ENCODE results near the gene TUBB2B.

Gene TUBB2B

DNA sequence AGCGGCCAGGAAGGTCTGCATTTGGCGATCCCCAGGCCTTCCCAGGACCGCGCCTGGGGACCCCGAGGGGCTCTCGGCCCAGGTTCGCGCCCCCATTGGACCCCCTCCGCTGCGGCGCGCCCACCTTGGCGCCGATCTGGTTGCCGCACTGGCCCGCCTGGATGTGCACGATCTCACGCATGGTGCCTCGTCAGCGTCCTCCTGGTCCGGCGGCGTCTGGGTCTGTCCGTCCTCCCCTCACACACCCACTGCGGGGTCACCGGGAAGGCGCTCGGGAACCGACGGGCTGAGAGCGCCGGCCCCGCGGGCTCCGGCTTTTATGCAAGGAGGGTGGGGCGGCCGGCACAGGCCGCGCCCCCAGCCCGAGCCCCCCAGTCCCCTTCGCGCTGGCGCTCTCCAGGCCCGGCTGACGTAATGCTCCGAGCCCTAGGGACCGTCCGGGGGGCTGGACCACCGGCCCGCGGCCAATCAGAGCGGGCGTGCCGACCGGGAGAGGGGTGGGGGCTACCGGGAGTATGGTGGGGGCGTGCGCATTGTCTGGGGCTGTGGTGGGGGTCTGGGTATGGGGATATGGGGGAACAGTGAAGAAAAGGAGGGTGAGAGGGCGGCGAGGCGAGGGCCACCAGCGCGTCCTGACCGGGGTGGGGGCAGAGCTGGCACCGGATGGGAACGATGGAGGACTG is at the start of gene TUBB2B:
TSS of gene TUBB2B (minus strand) at position 291 of the 683 bp plus-strand sequence. CDS start at position 181, 110 bp downstream.
- peak; percentile 70 for DNase-seq

- DNase-seq, result no peak
Observed at GRCh38 chr6:3277251-3277650, 49.8 kb upstream of the TUBB2B start.

GRCh38 chr6:3276174-3277167 is 49.0 kb upstream of the TUBB2B start:
- DNase-seq, result no peak

DNA sequence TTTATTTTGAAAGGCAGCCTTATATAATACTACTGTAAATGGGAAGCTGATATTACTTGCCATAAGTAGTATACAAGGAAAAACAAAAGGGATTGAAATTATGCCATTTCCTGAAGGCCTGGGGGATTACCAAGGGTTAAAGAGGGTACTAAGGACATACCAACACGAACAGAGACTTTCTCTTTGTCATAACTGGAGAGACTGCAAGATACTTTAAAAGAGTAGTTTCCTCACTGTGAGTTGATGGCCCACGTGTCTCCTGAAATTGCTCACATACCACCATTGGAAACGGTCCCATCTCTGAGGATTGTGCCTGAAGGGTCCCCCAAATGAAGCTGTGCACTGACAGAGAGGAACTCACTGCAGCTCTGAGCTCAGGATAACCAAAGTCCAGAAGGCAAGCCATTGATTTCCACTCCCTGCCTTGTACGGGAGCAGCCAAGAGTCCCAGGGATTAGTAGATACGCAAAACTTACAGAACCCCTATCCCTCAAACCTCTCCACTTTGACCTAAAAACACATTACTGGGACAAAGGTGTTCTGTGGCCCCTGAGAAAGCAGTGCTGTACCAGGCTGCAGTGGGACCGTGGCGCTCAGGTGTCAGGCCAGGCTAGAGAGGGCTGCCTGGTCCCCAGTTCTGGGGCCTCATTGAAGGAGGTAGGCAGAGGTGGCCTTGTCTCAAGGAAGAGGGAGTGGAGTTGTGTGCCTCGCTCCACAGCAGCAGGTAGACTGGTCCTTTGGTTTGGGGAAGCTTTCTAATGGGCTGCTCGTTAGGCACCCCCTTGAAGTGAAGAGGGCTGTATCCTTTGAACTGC is 46.5 kb upstream of the TUBB2B start:
- no peak for DNase-seq

- DNase-seq, result no peak
Observed at GRCh38 chr6:3272911-3273547, 45.6 kb upstream of the TUBB2B start.

DNA sequence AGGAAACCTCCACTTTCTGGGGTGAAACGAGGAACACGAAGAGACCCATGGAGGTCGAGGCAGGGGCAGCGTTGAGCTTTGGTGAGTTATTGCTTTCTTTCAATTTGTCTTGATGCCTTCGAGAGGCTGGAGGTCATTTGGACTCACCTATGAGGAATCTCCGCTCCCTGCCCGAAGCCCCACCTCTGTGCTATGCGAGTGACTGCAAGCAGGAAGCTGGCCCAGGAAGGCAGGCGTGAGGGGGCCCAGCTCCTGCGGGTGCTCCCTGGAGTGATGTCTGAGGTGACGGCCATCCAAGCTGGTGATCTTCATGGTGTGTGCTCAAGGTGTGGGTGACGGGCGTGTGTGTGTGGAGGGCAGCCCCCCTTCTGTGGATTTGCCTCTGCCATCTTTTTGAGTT is 44.3 kb upstream of the TUBB2B start:
- DNase-seq, result no peak

DNA sequence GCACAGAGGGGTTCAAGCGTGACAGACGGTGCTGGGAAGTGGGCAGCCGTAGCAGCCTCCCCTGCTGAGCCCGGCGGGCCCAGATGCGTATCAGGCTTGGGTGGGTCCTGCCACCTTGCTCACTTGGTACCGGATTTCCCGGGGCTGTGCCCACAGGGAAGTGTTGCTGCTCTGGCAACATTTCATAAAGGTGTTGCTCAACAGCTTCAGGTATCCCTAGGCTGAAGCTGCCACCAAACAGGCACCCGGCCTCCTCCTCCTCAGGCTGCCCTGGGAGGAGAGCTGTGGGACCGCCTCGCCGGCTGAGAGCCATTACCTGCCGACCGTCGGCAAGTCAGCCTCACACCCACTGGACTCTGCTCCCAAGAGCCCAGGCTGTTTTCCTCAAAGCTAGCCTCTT is 42.8 kb upstream of the TUBB2B start:
- no peak for DNase-seq

- no peak for DNase-seq
Observed at GRCh38 chr6:3269281-3269975, 42.0 kb upstream of the TUBB2B start.

DNA sequence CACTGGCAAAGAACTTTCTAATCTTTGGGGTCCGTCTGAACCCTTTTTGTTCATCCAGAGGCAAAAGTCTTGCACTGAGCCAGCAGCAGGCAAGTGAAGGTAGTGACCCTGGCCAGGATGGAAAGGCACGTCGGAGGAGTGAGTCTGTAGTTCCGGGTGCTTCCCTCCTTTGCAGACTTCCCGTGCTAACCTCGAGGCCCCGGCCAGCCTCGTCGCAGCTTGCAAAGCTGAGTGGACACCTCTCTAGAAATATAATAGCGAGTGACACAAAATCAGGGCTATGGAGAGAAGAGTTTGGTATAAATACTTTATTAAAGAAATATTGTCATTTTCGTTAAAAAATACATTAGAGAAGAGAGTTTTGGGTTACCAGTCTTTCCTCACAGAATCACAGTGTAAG is 41.2 kb upstream of the TUBB2B start:
- DNase-seq, result no peak

GRCh38 chr6:3267162-3267561 is 39.7 kb upstream of the TUBB2B start:
- no peak for DNase-seq

DNA sequence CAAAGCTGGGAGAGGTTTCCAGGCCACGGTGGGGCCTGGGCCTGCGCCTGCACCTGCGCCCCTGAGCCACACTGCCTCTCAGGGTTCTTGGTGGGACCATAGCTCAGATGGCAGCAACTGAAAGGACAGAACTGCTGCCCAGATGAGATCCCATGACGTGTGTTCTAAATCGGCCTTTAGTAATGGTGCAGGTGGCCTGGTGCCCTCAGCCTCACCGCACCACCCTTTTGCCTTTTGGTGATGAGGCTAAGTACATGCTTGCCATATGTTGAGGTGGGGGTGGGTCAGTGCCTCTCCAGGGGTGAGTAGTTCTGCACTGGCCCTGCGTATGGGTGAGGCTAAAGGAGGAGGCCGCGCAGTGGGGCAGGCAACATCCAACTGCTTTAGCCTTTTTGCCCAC is 38.7 kb upstream of the TUBB2B start:
- no peak for DNase-seq

- no peak for DNase-seq
Observed at GRCh38 chr6:3265671-3266070, 38.2 kb upstream of the TUBB2B start.

DNA sequence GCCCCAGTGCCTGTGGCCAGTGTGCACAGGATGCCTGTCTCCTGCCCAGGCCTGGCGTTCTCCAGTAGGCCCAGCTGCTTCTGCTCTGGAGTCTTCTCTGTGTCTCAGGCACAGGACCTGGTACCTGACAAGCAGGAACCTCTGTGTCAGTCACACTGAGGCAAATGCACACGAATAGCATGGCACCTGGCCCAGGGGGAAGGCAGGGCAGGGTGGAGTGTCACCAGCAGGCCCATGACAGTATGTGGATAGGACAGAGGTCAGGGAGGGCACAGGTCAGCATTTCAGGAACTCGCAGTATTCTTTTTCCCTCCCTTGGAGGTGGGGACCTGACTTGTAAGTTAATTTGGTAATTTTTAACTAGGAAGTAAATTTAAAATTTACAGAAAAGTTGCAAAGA is 36.9 kb upstream of the TUBB2B start:
- no peak for DNase-seq

- no peak for DNase-seq
Observed at GRCh38 chr6:3263096-3263495, 35.6 kb upstream of the TUBB2B start.

- no peak for DNase-seq
Observed at GRCh38 chr6:3261921-3262320, 34.5 kb upstream of the TUBB2B start.

DNA sequence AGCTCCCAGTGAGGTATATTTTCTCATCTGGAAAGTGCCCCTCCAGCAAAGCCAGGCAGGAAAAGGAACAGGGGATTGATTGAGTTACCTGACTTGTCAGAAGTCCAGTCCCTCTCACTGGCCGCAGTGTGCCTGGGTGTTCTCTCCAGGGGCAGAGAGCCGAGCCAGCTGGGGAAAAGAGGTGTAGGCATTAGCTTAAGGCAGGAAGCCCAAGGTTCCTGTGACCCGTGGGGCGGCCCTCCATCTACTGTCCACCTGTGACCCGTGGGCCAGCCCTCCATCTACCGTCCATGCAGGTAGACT is 34.0 kb upstream of the TUBB2B start:
- DNase-seq, result no peak

DNA sequence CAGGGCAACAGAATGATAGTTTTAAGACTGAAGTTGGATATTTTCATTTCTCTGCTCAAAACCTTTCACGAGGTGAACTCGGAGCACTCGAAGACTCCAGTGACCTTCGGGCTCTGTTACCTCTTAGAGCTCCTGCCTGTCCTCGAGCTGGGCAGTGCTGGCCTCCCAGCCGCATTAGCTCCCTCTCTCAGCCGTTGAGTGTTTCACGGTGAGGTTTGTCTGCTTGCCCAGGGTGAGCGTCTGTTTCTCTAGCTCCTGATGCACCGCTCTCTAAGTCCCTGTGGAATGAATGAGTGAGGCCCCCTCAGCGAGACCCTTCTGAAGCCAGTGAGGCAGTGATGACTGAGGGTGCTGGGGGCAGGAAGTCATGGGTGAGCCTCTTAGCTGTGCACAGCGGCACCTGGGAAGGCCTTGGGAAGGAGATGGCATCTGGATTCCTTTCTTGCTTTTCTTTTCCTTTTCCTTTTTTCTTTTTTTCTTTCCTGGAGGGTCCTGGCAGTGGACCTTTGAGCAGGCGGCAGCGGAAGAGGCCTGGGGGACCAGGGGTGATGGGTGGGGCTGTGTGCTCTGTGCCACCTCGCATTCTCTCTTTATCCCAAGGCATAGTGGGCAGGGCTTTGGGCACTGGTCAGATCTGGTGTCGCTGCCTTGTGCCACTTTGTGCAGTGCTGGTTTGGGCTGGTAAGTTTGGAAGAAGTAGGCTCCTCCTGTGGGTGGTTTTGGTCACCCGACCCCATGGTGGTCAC is 33.5 kb upstream of the TUBB2B start:
- no peak for DNase-seq

DNA sequence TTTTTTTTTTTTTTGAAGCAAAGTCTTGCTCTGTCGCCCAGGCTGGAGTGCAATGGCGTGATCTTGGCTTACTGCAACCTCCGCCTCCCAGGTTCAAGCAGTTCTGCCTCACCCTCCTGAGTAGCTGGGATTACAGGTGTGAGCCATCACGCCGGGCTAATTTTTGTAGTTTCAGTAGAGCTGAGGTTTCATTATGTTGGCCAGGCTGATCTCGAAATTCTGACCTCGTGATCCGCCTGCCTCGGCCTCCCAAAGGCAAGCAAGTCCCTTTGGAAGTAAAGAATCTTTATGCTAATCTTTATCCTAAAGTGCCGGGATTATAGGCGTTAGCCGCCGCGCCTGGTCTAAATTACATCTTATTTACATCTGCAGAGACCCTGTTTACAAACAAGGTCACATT is 32.8 kb upstream of the TUBB2B start:
- DNase-seq, result no peak

DNA sequence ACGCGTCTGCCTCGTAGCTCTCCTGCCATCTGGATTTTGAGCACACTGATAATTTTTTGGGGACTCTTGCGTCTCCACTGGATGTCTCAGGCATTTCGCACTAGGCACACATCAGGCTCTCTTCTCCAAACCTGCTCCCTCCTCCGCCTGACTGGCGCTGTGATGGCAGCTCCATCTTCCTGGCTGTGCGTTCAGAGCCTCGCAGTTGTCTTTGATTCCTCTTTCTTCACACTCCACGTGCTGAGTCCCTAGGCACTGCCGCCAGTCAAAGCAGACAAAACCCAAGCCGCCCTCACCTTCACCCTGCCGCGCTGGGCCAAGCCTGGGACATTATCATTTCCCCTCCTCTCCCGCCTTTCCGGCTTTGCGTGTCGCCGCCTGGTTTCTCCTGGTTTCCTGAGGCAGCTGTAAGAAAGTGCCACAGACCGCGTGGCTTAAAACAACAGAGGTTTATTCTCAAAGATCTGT is 32.1 kb upstream of the TUBB2B start:
- DNase-seq, result peak; percentile 11

- DNase-seq, result peak; percentile 84
Observed at GRCh38 chr6:3258720-3259490, 31.5 kb upstream of the TUBB2B start, which contains the start of gene PSMG4. TSS of gene PSMG4 (plus strand) at chr6:3258947. CDS start at chr6:3259023, 76 bp downstream.

Measured in fibroblast of upper back skin (primary cell).